Hepatocyte (in vitro differentiated cells): Measurements from ENCODE around the gene SLC35E1. TPM values are rescaled to one million over a fixed set of nuclear protein-coding genes. Genes with fewer than 3 reads are reported as not detected.
"Not testable (repeated sequence)": the region's sequence is repeated elsewhere in the genome, so short reads cannot be mapped to it uniquely, and the experiment has no call there.

Experiments used
- DNase-seq: peaks from one replicate; pipeline ENCODE4 v3.0.0-alpha.2; 2016; ENCODE audit warnings: low spot score
- H2AFZ ChIP-seq: fragments of 200-600 bp; sonication (generic); 2 replicates; pipeline ENCODE4 v1.6.0; 2016; ENCODE audit warnings: antibody characterized with exemption, mild to moderate bottlenecking
- H3K27ac ChIP-seq: fragments of 200-600 bp; sonication (generic); 2 replicates; pipeline ENCODE4 v1.5.1; 2016; ENCODE audit warnings: mild to moderate bottlenecking
- H3K27me3 ChIP-seq: fragments of 200-600 bp; sonication (generic); 2 replicates; pipeline ENCODE4 v1.6.1; 2016
- H3K36me3 ChIP-seq: fragments of 200-600 bp; sonication (generic); replicated peaks from 2 replicates; pipeline ENCODE4 v1.5.1; 2016; ENCODE audit warnings: low read depth; ENCODE audit not compliant: insufficient read depth
- H3K4me1 ChIP-seq: fragments of 200-600 bp; sonication (generic); 2 replicates; pipeline ENCODE4 v1.5.1; 2016; ENCODE audit warnings: mild to moderate bottlenecking, moderate library complexity; ENCODE audit not compliant: insufficient read depth
- H3K4me2 ChIP-seq: fragments of 200-600 bp; sonication (generic); 2 replicates; pipeline ENCODE4 v1.6.0; 2016
- H3K4me3 ChIP-seq: fragments of 200-600 bp; sonication (generic); 2 replicates; pipeline ENCODE4 v1.5.1; 2016; ENCODE audit warnings: mild to moderate bottlenecking
- H3K79me2 ChIP-seq: fragments of 200-600 bp; sonication (generic); 2 replicates; pipeline ENCODE4 v1.6.0; 2017; ENCODE audit warnings: mild to moderate bottlenecking
- H3K9me2 ChIP-seq: fragments of 200-600 bp; sonication (generic); replicated peaks from 2 replicates; pipeline ENCODE4 v1.6.0; 2017; ENCODE audit warnings: mild to moderate bottlenecking; ENCODE audit not compliant: insufficient read depth
- H3K9me3 ChIP-seq: fragments of 200-600 bp; sonication (generic); 2 replicates; pipeline ENCODE4 v1.5.1; 2016; ENCODE audit warnings: low read depth, mild to moderate bottlenecking
- H4K20me1 ChIP-seq: fragments of 200-600 bp; sonication (generic); 2 replicates; pipeline ENCODE4 v1.6.0; 2016; ENCODE audit warnings: mild to moderate bottlenecking; ENCODE audit not compliant: insufficient read depth, poor library complexity, severe bottlenecking
- EZH2 ChIP-seq: fragments of 200-600 bp; sonication (generic); IDR thresholded peaks from 2 replicates; pipeline ENCODE4 v1.6.1; 2016; ENCODE audit warnings: antibody characterized with exemption, mild to moderate bottlenecking, borderline replicate concordance
- EZH2phosphoT487 ChIP-seq: fragments of 200-600 bp; sonication (generic); IDR thresholded peaks from one replicate; pipeline ENCODE4 v1.6.1; 2018; ENCODE audit warnings: antibody characterized with exemption, mild to moderate bottlenecking, low read depth, moderate library complexity; ENCODE audit not compliant: unreplicated experiment, severe bottlenecking
- WGBS: methylation state at CpG from one replicate; pipeline ENCODE4 v1.1.6; 2016; ENCODE audit warnings: low lambda C conversion rate; ENCODE audit errors: missing lambda C conversion rate; 5-methylcytosine and 5-hydroxymethylcytosine counted together
- polyA plus RNA-seq: library from polyadenylated mRNA; unstranded; fragments of >200 nt; fragmentation: Nextera tagmentation; extraction: Ambion mirVana; gene quantifications from 2 replicates; pipeline ENCODE4 v1.2.1, GENCODE V29; 2016
- total RNA-seq: library from RNA; depleted of rRNA; stranded (reverse); fragments of >200 nt; gene quantifications from 2 replicates; pipeline ENCODE4 v1.2.3, GENCODE V29; 2014
- TF ChIP-seq, protein P1 (sequence below): fragments of 200-600 bp; sonication (generic); IDR thresholded peaks from 2 replicates; pipeline ENCODE4 v1.5.1; 2016; ENCODE audit warnings: antibody characterized with exemption, mild to moderate bottlenecking; ENCODE audit not compliant: poor library complexity

The SLC35E1 gene
- total and polyA plus RNA-seq, 2 experiments from 2014 or later: 32.0 to 33.3 TPM

DNA sequence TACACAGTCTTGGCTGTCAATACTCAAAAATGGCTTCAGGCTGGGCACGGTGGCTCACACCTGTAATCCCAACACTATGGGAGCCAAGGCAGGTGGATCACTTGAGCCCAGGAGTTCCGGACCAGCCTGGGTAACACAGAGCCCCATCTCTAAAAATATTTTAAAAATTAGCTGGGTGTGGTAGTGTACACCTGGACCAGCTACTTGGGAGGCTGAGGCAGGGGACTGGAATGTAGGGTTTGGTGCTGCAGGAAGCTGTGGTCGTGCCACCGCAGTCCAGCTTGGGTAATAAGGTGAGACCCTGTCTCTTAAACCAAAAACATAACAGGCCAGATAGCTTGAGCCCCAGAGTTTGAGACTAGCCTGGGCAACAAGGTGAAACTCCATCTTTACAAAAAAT, 23.3 kb downstream of the SLC35E1 start:
- no peaks in the 10 kb centered on the region for H4K20me1 ChIP-seq
- H3K9me2 ChIP-seq: no peaks in the 10 kb centered on the region
- H2AFZ ChIP-seq: no peak overlapping the region
- no peak overlapping the region for H3K4me3 ChIP-seq
- no peaks in the 10 kb centered on the region for H3K9me3 ChIP-seq
- no peak overlapping the region for H3K27ac ChIP-seq
- no peak for DNase-seq
- no peaks in the 10 kb centered on the region for H3K36me3 ChIP-seq
- no peaks in the 10 kb centered on the region for H3K27me3 ChIP-seq
- 94% methylated on average over 4 of the region's 4 CpGs for WGBS
- TF ChIP-seq EZH2phosphoT487 (no peak), EZH2 (no peak)
- TF ChIP-seq, protein P1, sequence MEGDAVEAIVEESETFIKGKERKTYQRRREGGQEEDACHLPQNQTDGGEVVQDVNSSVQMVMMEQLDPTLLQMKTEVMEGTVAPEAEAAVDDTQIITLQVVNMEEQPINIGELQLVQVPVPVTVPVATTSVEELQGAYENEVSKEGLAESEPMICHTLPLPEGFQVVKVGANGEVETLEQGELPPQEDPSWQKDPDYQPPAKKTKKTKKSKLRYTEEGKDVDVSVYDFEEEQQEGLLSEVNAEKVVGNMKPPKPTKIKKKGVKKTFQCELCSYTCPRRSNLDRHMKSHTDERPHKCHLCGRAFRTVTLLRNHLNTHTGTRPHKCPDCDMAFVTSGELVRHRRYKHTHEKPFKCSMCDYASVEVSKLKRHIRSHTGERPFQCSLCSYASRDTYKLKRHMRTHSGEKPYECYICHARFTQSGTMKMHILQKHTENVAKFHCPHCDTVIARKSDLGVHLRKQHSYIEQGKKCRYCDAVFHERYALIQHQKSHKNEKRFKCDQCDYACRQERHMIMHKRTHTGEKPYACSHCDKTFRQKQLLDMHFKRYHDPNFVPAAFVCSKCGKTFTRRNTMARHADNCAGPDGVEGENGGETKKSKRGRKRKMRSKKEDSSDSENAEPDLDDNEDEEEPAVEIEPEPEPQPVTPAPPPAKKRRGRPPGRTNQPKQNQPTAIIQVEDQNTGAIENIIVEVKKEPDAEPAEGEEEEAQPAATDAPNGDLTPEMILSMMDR: no peak
- H3K79me2 ChIP-seq: peaks cover 14% of the 10 kb centered on the region
- no peak overlapping the region for H3K4me2 ChIP-seq
- H3K4me1 ChIP-seq: peaks cover under 1% of the 10 kb centered on the region

DNA sequence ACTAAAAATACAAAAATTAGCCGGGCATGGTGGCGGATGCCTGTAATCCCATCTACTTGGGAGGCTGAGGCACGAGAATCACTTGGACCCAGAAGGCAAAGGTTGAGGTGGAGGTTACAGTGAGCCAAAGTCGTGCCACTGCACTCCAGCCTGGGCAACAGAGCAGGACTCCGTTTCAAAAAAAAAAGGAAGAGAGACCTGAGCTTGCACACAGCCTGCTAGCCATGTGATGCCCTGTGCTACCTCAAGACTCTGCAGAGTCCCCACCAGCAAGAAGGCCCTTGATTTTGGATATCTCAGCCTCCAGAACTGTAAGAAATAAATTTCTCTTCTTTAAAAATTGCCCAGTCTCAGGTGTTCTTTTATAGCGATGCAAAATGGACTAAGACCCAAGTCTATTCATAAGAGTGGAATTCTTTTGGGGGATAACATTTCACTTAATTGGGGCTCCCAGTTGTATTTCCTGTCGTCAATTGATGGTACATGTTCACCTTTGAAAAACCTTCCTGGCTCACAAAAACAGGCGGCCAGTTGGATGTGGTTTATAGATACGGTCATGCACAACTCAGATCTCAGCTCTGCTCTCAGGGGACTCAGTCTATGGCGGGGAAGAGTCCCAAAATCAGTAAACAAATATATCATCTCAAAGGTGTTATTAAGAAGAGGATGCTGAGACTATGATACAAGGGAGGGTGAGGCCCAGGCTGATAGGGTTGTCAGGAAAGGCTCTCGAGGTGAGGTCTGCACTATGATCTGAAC, 27.6 kb downstream of the SLC35E1 start:
- Histone ChIP-seq H3K27ac (no peak overlapping the region), H3K9me2 (no peaks in the 10 kb centered on the region), H3K36me3 (no peaks in the 10 kb centered on the region), H3K4me2 (no peak overlapping the region), H3K4me1 (peaks cover 14% of the 10 kb centered on the region), H3K27me3 (no peaks in the 10 kb centered on the region), H4K20me1 (peaks cover 9% of the 10 kb centered on the region), H3K79me2 (peaks cover 49% of the 10 kb centered on the region), H2AFZ (no peak overlapping the region), H3K9me3 (no peaks in the 10 kb centered on the region), H3K4me3 (no peak overlapping the region)
- DNase-seq: no peak
- TF ChIP-seq, protein P1: no peak
- TF ChIP-seq EZH2phosphoT487: no peak
- no peak for TF ChIP-seq EZH2
- 95% methylated on average over 11 of the region's 11 CpGs for WGBS

DNA sequence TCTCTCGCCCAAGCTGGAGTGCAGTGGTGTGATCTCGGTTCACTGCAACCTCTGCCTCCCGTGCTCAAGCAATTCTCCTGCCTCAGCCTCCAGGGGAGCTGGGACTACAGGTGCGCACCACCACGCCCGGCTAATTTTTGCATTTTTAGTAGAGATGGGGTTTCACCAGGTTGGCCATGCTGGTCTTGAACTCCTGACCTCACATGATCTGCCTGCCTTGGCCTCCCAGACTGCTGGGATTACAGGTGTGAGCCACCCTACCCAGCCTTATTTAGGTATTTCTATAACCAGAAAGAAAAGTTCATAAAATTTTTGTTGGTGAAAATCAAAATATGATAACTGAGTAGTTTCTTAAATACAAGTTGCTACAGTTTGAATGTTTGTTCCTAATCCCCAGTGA, 28.5 kb downstream of the SLC35E1 start:
- Histone ChIP-seq H3K79me2 (peaks cover 56% of the 10 kb centered on the region), H3K4me1 (peaks cover 14% of the 10 kb centered on the region), H3K4me2 (peak overlapping the region; percentile 76), H4K20me1 (peaks cover 10% of the 10 kb centered on the region)
- H3K9me3 ChIP-seq, DNase-seq, H3K36me3 ChIP-seq, H3K27ac ChIP-seq, H3K9me2 ChIP-seq, H3K27me3 ChIP-seq, H3K4me3 ChIP-seq, H2AFZ ChIP-seq: not testable (repeated sequence)
- WGBS: 91% methylated on average over 6 of the region's 6 CpGs

DNA sequence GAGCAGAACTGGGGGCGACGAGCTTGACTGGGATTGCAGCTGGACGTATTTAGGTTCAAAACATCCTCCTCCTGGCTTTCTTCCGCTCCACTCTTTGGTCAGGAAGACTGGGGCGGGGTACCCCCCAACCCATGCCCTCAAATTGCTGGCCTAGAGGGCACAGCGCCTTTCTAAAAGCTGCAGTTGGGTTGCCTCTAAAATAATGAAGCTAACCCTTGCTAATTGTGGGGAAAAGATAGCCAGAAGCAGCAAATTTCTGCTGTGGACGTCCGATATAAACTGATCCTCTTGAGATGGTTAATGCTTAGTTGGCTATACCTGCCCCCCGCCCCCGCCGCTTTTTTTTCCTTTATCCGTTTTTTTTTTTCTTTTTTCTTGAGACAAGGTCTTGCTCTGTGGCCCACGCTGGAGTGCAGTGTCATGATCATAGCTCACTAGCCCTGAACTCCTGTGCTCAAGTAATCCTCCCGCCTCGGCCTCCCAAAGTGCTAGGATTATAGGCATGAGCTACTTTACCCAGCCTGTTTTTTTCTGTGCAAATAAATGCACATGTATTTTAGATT, 29.2 kb downstream of the SLC35E1 start:
- H3K4me2 ChIP-seq: peak overlapping the region; percentile 76
- H3K9me3 ChIP-seq: no peaks in the 10 kb centered on the region
- peak overlapping the region; percentile 89 for H3K27ac ChIP-seq
- H3K27me3 ChIP-seq: no peaks in the 10 kb centered on the region
- H3K36me3 ChIP-seq: no peaks in the 10 kb centered on the region
- peaks cover 64% of the 10 kb centered on the region for H3K79me2 ChIP-seq
- no peak for DNase-seq
- H3K4me1 ChIP-seq: peaks cover 14% of the 10 kb centered on the region
- no peaks in the 10 kb centered on the region for H3K9me2 ChIP-seq
- WGBS: 5% methylated on average over 13 of the region's 15 CpGs
- TF ChIP-seq, protein P1: no peak
- no peak for TF ChIP-seq EZH2
- no peak for TF ChIP-seq EZH2phosphoT487
- H2AFZ ChIP-seq: peak overlapping the region; percentile 70
- H3K4me3 ChIP-seq: peak overlapping the region; percentile 83
- peaks cover 18% of the 10 kb centered on the region for H4K20me1 ChIP-seq
